HG02938 (cell line): ENCODE measurements around the gene NES.
"Not testable (repeated sequence)": the region's sequence is repeated elsewhere in the genome, so short reads cannot be mapped to it uniquely, and the experiment has no call there.

Source experiments
- ATAC-seq: cut with Tn5 transposase; IDR thresholded peaks from one replicate; pipeline ENCODE4 v1.9.1; 2021; ENCODE audit warnings: mild to moderate bottlenecking, moderate library complexity; ENCODE audit not compliant: unreplicated experiment

The NES gene

GRCh38 chr1:156648496-156648895 is 28.7 kb downstream of the NES start:
- no peak for ATAC-seq

GRCh38 chr1:156647351-156647750 is 29.9 kb downstream of the NES start:
- ATAC-seq = no peak

GRCh38 chr1:156646738-156647211 is 30.4 kb downstream of the NES start:
- no peak for ATAC-seq

- no peak for ATAC-seq
Measured at GRCh38 chr1:156645666-156646065, 31.5 kb downstream of the NES start.

DNA sequence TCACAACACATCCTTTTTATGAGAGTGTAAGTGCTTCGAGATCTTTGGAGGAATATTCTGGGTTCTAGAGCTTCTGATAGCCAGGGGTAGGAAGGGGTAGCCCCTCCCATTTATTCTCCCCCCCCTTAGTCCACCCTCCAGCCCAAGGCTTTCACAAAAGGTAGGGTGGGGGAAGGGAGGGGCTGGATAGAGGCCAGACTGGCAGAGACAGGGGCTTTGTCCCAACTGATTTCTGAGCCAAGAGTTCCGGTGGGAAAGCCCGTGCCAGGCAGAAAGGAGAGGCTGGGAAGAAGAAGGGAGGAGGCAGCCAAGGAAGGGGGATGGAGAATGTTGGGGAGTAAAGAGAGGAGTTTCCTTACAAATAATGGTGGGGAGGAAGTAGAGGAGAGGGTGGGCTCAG is 32.2 kb downstream of the NES start:
- no peak for ATAC-seq

- no peak for ATAC-seq
Measured at GRCh38 chr1:156644640-156645039, 32.6 kb downstream of the NES start.

DNA sequence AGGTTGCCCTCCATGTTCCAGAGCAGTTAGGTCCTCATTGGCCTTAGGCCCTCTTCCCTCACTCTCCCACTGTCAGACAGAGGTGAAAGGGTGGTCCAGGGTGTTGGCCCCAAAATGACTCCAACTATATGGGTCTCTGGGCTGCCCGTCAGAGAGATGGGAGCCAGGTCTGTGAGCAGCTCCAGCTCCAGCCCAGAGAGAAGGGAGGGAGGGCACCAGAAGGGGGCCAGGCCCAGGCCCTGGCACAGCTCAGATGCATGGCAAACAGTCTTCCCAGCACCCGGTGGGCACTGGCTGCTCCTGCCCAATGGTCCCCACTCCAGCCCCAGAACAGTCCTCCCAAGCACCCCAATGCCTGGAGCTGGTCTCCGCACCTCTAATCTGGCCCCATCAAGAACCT is 33.1 kb downstream of the NES start:
- no peak for ATAC-seq

DNA sequence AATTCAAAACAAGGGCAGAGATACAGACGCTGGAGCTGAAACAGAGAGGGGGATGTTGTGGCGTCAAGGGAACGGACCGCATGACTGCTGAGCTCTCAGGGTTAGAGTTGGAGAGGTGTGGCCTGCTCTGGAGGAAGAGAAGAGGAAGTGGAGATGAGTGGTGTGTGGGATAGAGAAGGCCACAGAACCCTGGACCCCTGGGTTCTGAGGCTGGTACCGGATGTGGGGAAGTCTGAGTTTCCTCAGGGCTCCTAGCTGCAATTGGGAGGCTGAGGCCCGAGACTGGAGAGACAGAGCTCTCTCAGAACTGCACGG is 33.5 kb downstream of the NES start:
- no peak for ATAC-seq

GRCh38 chr1:156643049-156643777 is 34.0 kb downstream of the NES start:
- ATAC-seq = no peak

DNA sequence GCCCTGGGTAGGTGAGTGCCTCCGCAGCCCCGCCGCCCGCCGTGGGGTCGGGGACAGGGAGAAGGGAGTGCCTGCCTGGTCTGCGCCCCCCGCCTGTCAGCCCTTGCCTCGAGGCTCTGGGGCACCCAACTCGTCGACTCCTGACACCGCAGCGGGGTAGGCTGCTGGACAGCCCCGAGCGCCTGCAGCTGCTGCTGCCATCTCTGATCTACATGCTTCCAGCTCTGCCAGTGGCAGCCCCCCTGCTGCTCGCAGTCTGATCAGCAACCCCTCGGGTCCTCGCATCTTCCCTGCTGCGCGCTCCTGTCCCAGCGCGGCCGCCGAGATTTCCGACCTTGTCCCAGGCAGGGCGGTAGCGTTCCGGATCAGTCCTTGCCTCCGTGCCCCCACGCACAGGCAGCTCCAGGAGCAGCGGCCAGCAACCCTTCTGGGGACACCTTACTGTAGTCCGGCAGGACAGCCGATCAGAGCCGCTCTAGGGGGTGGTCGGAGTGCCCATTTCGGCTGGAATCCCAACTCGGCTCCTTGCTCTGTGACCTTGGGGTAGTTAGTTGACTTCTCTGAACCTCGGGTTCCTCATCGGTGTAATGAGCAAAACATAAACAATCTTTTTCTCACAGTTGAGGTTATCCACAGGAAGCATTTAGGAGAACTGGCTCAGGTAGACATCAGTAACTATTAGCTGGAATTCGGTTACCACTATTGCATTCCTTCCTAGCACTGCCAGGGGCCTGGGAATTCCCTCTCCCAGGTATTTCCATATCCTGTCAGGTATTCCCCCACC is 34.8 kb downstream of the NES start:
- no peak for ATAC-seq

GRCh38 chr1:156641761-156642264 is 35.4 kb downstream of the NES start, which contains the start of gene BCAN:
Gene BCAN, plus strand, starts transcription at chr1:156642117. Its CDS starts 3,938 bp downstream, at chr1:156646055.
- ATAC-seq = no peak

DNA sequence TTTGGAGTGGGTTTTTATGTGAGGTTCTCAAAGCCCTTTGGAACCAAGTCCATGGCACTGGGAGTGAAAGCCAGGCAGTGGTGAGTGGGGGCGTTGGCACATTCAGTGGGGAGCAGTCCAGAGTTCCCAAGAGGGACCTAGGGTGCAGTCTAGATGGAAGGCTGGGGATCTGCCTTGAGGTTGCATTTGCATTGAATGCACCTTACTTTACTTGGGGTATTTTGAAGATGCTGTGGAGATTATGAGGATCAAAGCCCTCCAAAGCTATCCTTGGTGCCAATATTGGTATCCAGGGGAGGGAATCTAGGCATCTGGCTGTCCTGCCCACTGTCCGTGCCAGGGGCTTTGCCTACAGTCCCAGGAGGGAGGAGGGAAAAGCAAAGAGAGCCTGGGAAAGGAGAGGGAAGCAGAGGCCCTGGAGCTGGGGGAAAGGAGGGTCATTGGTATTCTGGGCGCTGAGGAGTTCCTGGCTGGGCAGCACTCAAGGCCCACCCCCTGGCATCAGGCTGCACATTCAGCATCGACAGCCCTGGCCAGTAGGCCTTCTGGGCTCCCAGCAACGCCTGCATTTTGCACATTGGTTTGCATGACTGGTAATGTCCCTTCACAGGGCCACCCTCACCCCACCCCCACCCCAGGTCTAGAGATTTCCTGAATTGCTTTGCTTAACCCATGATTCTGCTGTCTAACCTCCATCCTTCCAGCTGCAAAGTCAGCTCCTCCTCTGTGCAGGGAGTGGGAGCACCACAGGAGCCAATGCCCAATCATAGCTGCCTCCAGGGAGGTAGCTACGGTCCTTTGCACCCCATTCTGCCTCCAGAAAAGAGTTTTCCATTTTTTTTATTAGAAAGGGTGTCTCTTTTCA is 36.1 kb downstream of the NES start:
- ATAC-seq = no peak

- ATAC-seq = no peak
Measured at GRCh38 chr1:156639601-156640101, 37.6 kb downstream of the NES start.

DNA sequence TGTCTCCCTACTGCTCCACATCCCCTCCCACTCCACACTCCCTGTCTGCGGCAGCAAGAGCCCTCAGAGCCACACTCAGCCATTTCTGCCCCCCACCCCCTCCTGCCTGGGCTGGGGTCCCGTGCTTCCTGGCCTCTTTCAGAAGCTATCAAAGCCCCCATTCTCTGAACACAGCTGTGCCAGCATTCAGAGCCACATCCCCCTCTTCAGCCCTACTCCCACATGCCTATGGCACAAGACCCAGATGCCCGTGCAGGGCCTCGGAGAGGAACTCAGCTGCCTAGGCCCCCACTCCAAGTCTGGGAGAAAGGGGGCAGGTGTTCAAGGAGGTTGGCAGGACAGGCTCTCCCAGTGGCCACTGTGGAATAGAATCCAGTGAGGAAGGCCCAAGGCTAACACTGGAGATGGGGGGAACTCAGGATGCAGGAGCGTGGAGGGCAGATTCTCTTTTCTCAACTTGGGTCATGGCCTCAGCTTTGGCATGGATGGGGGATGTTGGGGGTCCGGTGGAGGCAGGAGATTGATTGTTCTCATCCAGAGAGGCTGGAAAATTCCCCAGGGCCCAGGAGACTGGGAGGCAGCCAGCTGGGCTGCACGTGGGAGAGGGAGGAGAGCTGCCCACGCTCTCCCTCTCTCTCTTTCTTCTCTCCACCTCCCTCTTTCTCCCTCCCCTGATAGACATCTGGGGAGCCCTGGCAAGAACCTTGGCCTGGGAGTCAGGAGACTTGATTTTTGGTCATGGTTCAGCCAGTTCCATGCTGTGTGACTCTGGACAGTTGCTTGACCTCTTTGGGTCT is 38.8 kb downstream of the NES start:
- no peak for ATAC-seq

- no peak for ATAC-seq
Measured at GRCh38 chr1:156632355-156632754, 44.9 kb downstream of the NES start.

GRCh38 chr1:156631152-156631551 is 46.1 kb downstream of the NES start:
- ATAC-seq = not testable (repeated sequence)

GRCh38 chr1:156629823-156630449 is 47.3 kb downstream of the NES start:
- ATAC-seq = no peak

GRCh38 chr1:156627313-156627880 is 49.8 kb downstream of the NES start:
- ATAC-seq = no peak

DNA sequence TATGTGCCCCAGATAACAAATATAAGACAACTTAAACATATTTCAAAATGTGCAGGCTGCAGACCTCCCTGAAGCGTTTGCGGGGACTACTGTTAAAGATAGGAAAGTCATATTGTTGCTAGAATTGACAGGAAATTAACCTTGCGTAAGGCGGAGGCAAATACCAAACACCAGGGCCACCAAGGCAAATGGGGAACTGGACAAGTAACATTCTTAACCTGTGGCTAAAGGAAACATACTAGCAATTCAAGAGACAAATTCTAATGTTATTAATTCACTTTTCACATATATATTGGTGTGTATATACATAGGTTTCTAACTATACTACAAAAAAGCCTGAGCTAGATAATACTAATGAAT is 51.1 kb downstream of the NES start:
- no peak for ATAC-seq
